ENCODE measurements around the gene SYNE1. TPM values are rescaled to one million over a fixed set of nuclear protein-coding genes. Genes with fewer than 3 reads are reported as not detected.

The SYNE1 gene
- total and polyA plus RNA-seq, 2 of the 8 experiments (the other 6 are each of a cell fraction or from before 2014, with no cell fraction given) = 2.8 to 5.5 TPM

DNA sequence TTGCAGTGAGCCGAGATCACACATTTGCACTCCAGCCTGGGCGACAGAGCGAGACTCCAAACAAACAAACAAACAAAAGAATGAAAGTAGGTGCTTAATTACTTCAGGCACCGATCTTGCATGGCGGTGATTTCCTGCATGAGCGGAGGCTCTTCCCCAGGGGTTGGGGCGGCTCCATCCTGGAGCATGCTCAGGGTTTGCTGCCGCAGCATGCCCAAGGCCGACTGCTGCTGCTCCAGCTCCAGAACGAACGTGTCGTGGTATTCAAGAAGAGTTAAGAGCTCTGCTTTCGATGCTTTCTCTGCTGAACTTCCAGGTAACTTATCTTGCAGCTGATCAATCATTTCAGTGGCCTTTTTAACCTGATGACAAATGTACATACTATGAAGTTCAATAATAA is 313.8 kb downstream of the SYNE1 start (continued):
- TF ChIP-seq CHD7 (IDR thresholded peaks at IDR 0.05; ENCODE audit: insufficient replicate concordance, low read length) (no peak), TEAD4 (IDR thresholded peaks at IDR 0.05; ENCODE audit: low read depth, low read length) (no peak), HDAC6 (IDR thresholded peaks at IDR 0.05; ENCODE audit: low read depth, low read length) (no peak), HDAC2 (IDR thresholded peaks at IDR 0.05; ENCODE audit: borderline replicate concordance in 1 of 2, low read depth in 2 of 2, low read length in 2 of 2) (no peak), NANOG (IDR thresholded peaks at IDR 0.05; ENCODE audit: insufficient read depth, low read depth, low read length, poor library complexity, severe bottlenecking) (no peak), EGR1 (IDR thresholded peaks at IDR 0.05; ENCODE audit: borderline replicate concordance, low read depth, low read length) (no peak), EP300 (IDR thresholded peaks at IDR 0.05; ENCODE audit: borderline replicate concordance in 1 of 2, low read depth in 2 of 2, low read length in 2 of 2) (no peak)

Measured in H1 (cell line).